ENCODE data around the gene MFGE8.
A peak's percentile ranks its signal among the peaks of the same experiment; 100 is the strongest.

MFGE8 gene

GRCh38 chr15:88920186-88920891 is 7.2 kb upstream of the MFGE8 start:
- no peak for DNase-seq (ENCODE audit: low read depth in 2 of 3, low spot score in 2 of 3)

- DNase-seq (ENCODE audit: low read depth in 2 of 3, low spot score in 2 of 3) = peak in 1 of 3 experiments; percentile 16
Measured at GRCh38 chr15:88918738-88919137, 5.6 kb upstream of the MFGE8 start.

GRCh38 chr15:88917760-88918159 is 4.6 kb upstream of the MFGE8 start:
- no peak for DNase-seq (ENCODE audit: low read depth in 2 of 3, low spot score in 2 of 3)

- no peak for DNase-seq (ENCODE audit: low read depth in 2 of 3, low spot score in 2 of 3)
Measured at GRCh38 chr15:88915354-88915753, 2.2 kb upstream of the MFGE8 start.

GRCh38 chr15:88913850-88914169 is 631 bp upstream of the MFGE8 start:
- no peak for DNase-seq (ENCODE audit: low read depth in 2 of 3, low spot score in 2 of 3)

- no peak for DNase-seq (ENCODE audit: low read depth in 2 of 3, low spot score in 2 of 3)
Measured at GRCh38 chr15:88912500-88912921, 668 bp downstream of the MFGE8 start.

- no peak for DNase-seq (ENCODE audit: low read depth in 2 of 3, low spot score in 2 of 3)
Measured at GRCh38 chr15:88911766-88912118, 1.4 kb downstream of the MFGE8 start.

GRCh38 chr15:88909956-88910831 is 3.0 kb downstream of the MFGE8 start:
- DNase-seq (ENCODE audit: low read depth in 2 of 3, low spot score in 2 of 3) = no peak

GRCh38 chr15:88908697-88909621 is 4.2 kb downstream of the MFGE8 start:
- no peak for DNase-seq (ENCODE audit: low read depth in 2 of 3, low spot score in 2 of 3)

- DNase-seq (ENCODE audit: low read depth in 2 of 3, low spot score in 2 of 3) = no peak
Measured at GRCh38 chr15:88908123-88908522, 5.1 kb downstream of the MFGE8 start.

GRCh38 chr15:88907111-88907510 is 6.1 kb downstream of the MFGE8 start:
- no peak for DNase-seq (ENCODE audit: low read depth in 2 of 3, low spot score in 2 of 3)

- DNase-seq (ENCODE audit: low read depth in 2 of 3, low spot score in 2 of 3) = no peak
Measured at GRCh38 chr15:88906551-88906950, 6.6 kb downstream of the MFGE8 start.

GRCh38 chr15:88906130-88906529 is 7.0 kb downstream of the MFGE8 start:
- no peak for DNase-seq (ENCODE audit: low read depth in 2 of 3, low spot score in 2 of 3)

- no peak for DNase-seq (ENCODE audit: low read depth in 2 of 3, low spot score in 2 of 3)
Measured at GRCh38 chr15:88905576-88905975, 7.6 kb downstream of the MFGE8 start.

GRCh38 chr15:88904624-88905327 is 8.4 kb downstream of the MFGE8 start:
- DNase-seq (ENCODE audit: low read depth in 2 of 3, low spot score in 2 of 3) = peak; percentile 61 to 82 (median 64)

GRCh38 chr15:88904257-88904623 is 8.9 kb downstream of the MFGE8 start:
- DNase-seq (ENCODE audit: low read depth in 2 of 3, low spot score in 2 of 3) = no peak

- no peak for DNase-seq (ENCODE audit: low read depth in 2 of 3, low spot score in 2 of 3)
Measured at GRCh38 chr15:88902846-88903245, 10.3 kb downstream of the MFGE8 start.

GRCh38 chr15:88902221-88902835 is 10.9 kb downstream of the MFGE8 start:
- no peak for DNase-seq (ENCODE audit: low read depth in 2 of 3, low spot score in 2 of 3)

- DNase-seq (ENCODE audit: low read depth in 2 of 3, low spot score in 2 of 3) = no peak
Measured at GRCh38 chr15:88901508-88902220, 11.5 kb downstream of the MFGE8 start.

GRCh38 chr15:88900982-88901418 is 12.2 kb downstream of the MFGE8 start:
- no peak for DNase-seq (ENCODE audit: low read depth in 2 of 3, low spot score in 2 of 3)
